H54 (cell line): ENCODE results near the gene TTC28.
"Not testable (repeated sequence)": the region's sequence is repeated elsewhere in the genome, so short reads cannot be mapped to it uniquely, and the experiment has no call there.

Source experiments
- DNase-seq: peaks from one replicate; pipeline ENCODE4 v3.0.0; 2011; ENCODE audit warnings: low spot score, mixed read lengths; ENCODE audit not compliant: insufficient read length
- FAIRE-seq: peaks from 3 replicates; lab custom pipeline; 2011; peaks lifted over from hg19 to GRCh38; lab: Jason Lieb, UNC
- POLR2A ChIP-seq: IDR thresholded peaks from 2 replicates; pipeline ENCODE4 v1.6.1; 2011; ENCODE audit warnings: low read depth, mild to moderate bottlenecking, low read length

Gene TTC28

GRCh38 chr22:28222571-28222970, 457.1 kb downstream of the TTC28 start:
- DNase-seq: no peak
- no peak for TF ChIP-seq POLR2A
- FAIRE-seq: no peak

DNA sequence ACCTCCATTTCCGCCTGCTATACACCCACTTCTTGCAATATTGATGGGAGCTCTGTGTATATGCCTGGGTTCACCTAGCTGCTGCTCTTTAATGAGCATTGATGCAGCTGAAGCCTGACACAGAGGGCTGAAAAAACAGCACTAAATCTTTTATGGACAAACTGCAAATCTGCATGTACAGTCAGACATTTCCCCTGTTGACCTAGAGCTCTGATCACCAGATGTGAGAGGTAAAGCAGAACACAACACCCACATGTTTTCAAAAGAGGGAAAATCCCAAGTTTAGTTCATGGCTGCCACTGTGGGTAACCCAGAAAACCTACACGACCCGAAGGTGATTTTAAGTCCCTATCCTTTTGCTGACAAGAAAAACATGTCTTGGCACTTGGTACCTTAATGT, 457.6 kb downstream of the TTC28 start:
- FAIRE-seq: no peak
- DNase-seq: no peak
- no peak for TF ChIP-seq POLR2A

GRCh38 chr22:28220626-28221363, 458.8 kb downstream of the TTC28 start:
- TF ChIP-seq POLR2A: no peak
- no peak for DNase-seq
- no peak for FAIRE-seq

- FAIRE-seq: no peak
- DNase-seq: no peak
- no peak for TF ChIP-seq POLR2A
Observed at GRCh38 chr22:28217277-28217676, 462.4 kb downstream of the TTC28 start.

- not testable (repeated sequence) for DNase-seq, FAIRE-seq
Observed at GRCh38 chr22:28214750-28215149, 464.9 kb downstream of the TTC28 start.

DNA sequence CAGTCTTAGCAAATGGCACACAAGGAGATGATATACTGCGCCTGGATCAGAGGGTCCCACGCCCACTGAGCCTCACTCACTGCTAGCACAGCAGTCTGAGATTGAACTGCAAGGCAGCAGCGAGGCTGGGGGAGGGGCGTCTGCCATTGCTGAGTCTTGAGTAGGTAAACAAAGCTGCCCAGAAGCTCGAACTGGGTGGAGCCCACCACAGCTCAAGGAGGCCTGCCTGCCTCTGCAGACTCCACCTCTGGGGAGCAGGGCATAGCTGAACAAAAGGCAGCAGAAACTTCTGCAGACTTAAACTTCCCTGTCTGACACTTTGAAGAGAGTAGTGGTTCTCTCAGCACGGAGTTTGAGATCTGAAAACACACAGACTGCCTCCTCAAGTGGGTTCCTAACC, 470.2 kb downstream of the TTC28 start:
- FAIRE-seq, DNase-seq: not testable (repeated sequence)

- FAIRE-seq (no peak), DNase-seq (no peak)
- no peak for TF ChIP-seq POLR2A
Observed at GRCh38 chr22:28208787-28209186, 470.9 kb downstream of the TTC28 start.

DNA sequence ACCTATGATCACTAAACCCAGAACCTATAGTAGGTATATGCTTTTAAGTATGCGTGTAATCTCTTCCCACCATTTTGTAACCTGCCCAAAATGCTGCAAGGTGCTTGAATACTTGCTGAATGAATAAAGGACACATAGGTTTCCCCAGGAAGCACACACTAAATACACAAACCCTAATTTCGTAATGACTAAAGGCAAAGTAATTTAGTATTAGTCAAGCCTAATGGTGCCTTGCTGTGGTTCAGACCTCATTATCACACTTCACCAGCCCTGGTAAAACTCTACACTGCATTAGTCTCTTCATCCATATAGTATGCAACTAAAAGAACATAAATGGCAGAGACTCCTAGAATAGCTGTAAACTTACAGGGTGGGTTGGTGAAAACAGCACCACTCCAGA, 471.6 kb downstream of the TTC28 start:
- FAIRE-seq (no peak), DNase-seq (no peak)
- no peak for TF ChIP-seq POLR2A

DNA sequence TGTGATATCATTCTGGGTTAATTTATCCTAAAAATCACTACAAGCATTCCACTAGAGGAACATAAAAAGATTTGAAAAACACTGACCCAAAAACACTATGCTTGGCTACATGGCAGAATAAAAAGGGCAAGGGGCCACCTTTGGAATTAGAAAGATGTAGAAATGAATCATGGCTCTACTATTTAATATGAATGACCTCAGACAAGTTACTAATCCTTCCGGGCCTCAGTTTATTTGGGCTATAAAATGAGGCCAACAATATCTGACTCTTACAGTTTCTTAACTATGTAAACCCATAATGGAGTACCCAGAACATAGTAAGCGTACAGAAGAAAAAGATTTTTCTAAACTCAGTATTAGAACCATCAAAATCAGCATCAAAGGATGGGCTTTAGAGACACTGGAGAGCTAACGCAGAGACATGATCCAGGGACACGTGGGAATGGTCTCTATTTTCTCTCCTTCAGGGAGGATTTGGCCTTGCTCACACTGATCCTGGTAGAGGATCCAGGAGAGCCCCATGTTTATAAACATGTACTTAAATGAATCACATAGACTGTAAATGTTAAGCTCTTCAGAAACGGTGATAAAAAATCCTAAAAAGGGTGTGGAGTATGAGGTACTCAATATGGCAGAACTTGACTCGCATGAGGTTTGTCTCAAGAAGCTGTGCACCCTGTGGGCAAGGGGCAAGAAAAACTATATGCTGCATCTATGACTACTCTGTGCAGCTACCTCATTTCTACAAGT, 472.2 kb downstream of the TTC28 start:
- TF ChIP-seq POLR2A: no peak
- DNase-seq (no peak), FAIRE-seq (no peak)

- DNase-seq (no peak), FAIRE-seq (no peak)
- no peak for TF ChIP-seq POLR2A
Observed at GRCh38 chr22:28205926-28206325, 473.7 kb downstream of the TTC28 start.

DNA sequence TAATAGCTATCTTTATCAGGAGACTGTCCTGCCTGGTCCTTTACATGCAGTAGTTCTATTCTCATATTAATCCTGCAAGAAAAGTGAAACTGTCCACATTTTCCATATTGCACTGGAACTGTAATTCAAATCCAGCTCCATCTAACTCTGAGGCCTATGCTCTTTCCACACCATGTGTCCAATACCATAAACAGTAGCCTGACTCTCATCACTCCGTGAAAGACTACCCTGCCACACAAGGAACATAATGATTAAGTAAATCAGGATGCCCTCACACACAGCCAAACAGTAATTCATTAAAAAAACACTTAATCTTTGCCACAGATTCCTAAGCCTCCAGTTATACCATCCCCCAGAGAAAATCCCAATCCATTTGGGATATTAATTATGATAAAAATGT, 475.3 kb downstream of the TTC28 start:
- no peak for TF ChIP-seq POLR2A
- FAIRE-seq (no peak), DNase-seq (no peak)

- DNase-seq (no peak), FAIRE-seq (no peak)
- TF ChIP-seq POLR2A: no peak
Observed at GRCh38 chr22:28203286-28203685, 476.4 kb downstream of the TTC28 start.

DNA sequence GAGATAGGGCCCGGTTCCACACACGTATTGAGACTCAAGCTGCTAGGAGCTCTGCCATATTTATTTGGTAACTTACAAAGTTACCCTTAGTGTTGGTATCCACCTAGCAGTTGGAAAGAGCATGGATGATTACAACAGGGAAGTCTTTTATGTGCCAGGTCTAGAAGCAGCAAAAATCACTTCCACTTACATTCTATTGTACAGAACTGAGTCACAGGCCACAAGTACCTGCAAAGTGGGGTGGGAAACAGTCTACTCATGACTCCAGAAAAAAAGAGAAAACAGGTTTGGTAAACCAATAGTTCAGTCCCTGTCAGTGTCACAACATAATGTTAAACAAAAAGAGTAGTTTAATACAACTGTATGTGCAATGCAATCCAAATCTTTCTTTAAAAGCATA, 480.9 kb downstream of the TTC28 start:
- TF ChIP-seq POLR2A: no peak
- DNase-seq (no peak), FAIRE-seq (no peak)

- not testable (repeated sequence) for DNase-seq
Observed at GRCh38 chr22:28191571-28191970, 488.1 kb downstream of the TTC28 start.

DNA sequence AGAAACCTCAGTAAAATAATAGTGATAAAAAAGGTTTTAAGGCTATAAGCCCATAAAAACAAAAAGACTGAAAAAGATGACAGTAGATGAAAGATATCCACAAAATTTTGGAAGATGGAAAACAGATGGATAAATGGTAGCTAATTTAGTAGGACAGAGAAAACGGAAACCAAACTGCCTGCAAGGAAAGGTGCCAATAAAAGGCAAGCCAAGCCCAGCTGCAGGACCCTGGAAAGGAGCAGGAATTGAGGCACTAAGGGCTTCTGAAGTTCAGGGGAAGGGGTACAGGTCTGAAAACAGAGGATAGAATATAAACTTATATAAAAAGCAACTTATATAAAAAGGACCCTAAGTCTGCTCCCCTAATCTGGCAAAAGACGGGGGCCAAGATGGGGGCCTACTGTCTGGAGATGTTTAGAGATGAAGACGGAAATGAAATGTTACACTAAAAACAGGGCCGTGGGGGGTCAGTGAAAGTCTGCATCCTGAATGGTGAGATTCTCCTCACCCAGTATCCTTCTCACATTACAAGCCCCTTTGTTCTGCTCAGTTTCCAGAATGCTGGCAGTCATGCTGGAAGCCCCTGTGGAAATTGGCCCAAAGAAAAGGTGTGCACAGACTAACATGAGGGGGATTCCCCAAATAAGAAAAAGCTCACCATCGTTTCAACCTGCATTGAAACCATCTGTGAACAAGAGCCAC, 491.3 kb downstream of the TTC28 start:
- no peak for TF ChIP-seq POLR2A
- DNase-seq (no peak), FAIRE-seq (no peak)

More at GRCh38 chr22:28191571-28191970, 488.1 kb downstream of the TTC28 start:
- not testable (repeated sequence) for FAIRE-seq
